Neural cell (in vitro differentiated cells): ENCODE measurements around the gene SAMD1. TPM values are rescaled to one million over a fixed set of nuclear protein-coding genes. Genes with fewer than 3 reads are reported as not detected.

Source experiments
- H2AFZ ChIP-seq: fragments of 200-600, 300-800 bp; sonication (generic), shearing (Covaris generic); 2 replicates; pipeline ENCODE4 v1.6.0; 2014; ENCODE audit warnings: low read depth, mild to moderate bottlenecking, antibody characterized with exemption, low read length, moderate library complexity
- H3F3A ChIP-seq: fragments of 200-600 bp; shearing (Covaris generic); 2 replicates; pipeline ENCODE4 v1.6.1; 2016; ENCODE audit warnings: mild to moderate bottlenecking, moderate library complexity, mixed read lengths, antibody characterized with exemption, low read length; ENCODE audit not compliant: insufficient read depth, poor library complexity, severe bottlenecking
- H3K27ac ChIP-seq: fragments of 200-600, 300-800 bp; sonication (generic), shearing (Covaris generic); 2 replicates; pipeline ENCODE4 v1.5.1; 2014; ENCODE audit warnings: mild to moderate bottlenecking, low read length, moderate library complexity
- H3K27me3 ChIP-seq: fragments of 300-800, 200-600 bp; sonication (generic), shearing (Covaris generic); 2 replicates; pipeline ENCODE4 v1.6.0; 2014; ENCODE audit warnings: mild to moderate bottlenecking, low read depth, low read length, moderate library complexity; ENCODE audit not compliant: insufficient read depth
- H3K36me3 ChIP-seq: fragments of 300-800, 200-600 bp; sonication (generic), shearing (Covaris generic); 2 replicates; pipeline ENCODE4 v1.5.1; 2014; ENCODE audit warnings: mild to moderate bottlenecking, antibody characterized with exemption, low read length, moderate library complexity; ENCODE audit not compliant: insufficient read depth
- H3K4me2 ChIP-seq: fragments of 300-800, 200-600 bp; sonication (generic), shearing (Covaris generic); 2 replicates; pipeline ENCODE4 v1.6.0; 2014; ENCODE audit warnings: mild to moderate bottlenecking, low read length
- H3K4me3 ChIP-seq: fragments of 300-800, 200-600 bp; sonication (generic), shearing (Covaris generic); 2 replicates; pipeline ENCODE4 v1.5.1; 2014; ENCODE audit warnings: mild to moderate bottlenecking, low read length, moderate library complexity
- H3K79me2 ChIP-seq: fragments of 200-600 bp; shearing (Covaris generic); replicated peaks from 2 replicates; pipeline ENCODE4 v1.6.0; 2014; ENCODE audit warnings: mild to moderate bottlenecking, low read length, moderate library complexity; ENCODE audit not compliant: insufficient read depth
- H3K9ac ChIP-seq: fragments of 300-800, 200-600 bp; sonication (generic), shearing (Covaris generic); 2 replicates; pipeline ENCODE4 v1.6.1; 2016; ENCODE audit warnings: mild to moderate bottlenecking, low read length, mixed read lengths
- H3K9me2 ChIP-seq: fragments of 200-600 bp; shearing (Covaris generic); 2 replicates; pipeline ENCODE4 v1.6.1; 2016; ENCODE audit warnings: mild to moderate bottlenecking, low read length, mixed read lengths; ENCODE audit not compliant: insufficient read depth
- H3K9me3 ChIP-seq: fragments of 200-600, 300-800 bp; sonication (generic), shearing (Covaris generic); 2 replicates; pipeline ENCODE4 v1.6.1; 2016; ENCODE audit warnings: mild to moderate bottlenecking, mixed run types, low read length, moderate library complexity, mixed read lengths
- H4K20me1 ChIP-seq: fragments of 200-600 bp; shearing (Covaris generic); 2 replicates; pipeline ENCODE4 v1.6.1; 2016; ENCODE audit warnings: mild to moderate bottlenecking, mixed run types; ENCODE audit not compliant: insufficient read depth
- EP300 ChIP-seq: fragments of 450-650 bp; conservative IDR thresholded peaks from 2 replicates; pipeline ENCODE4 v1.6.1; 2014; ENCODE audit warnings: antibody characterized with exemption, mild to moderate bottlenecking, moderate library complexity; ENCODE audit not compliant: poor library complexity, severe bottlenecking
- EZH2 ChIP-seq: fragments of 200-600, 300-800 bp; shearing (Covaris generic), sonication (generic); IDR thresholded peaks from 2 replicates; pipeline ENCODE4 v1.6.1; 2014; ENCODE audit warnings: antibody characterized with exemption, low read length, borderline replicate concordance, mild to moderate bottlenecking; ENCODE audit not compliant: insufficient read depth, poor library complexity, severe bottlenecking
- MXI1 ChIP-seq: fragments of 450-650 bp; conservative IDR thresholded peaks from 2 replicates; pipeline ENCODE4 v1.6.1; 2014; ENCODE audit warnings: antibody characterized with exemption, mild to moderate bottlenecking; ENCODE audit not compliant: poor library complexity, severe bottlenecking
- POLR2AphosphoS5 ChIP-seq: IDR thresholded peaks from 2 replicates; pipeline ENCODE4 v1.6.1; 2012
- RAD21 ChIP-seq: fragments of 450-650 bp; conservative IDR thresholded peaks from 2 replicates; pipeline ENCODE4 v1.6.1; 2014; ENCODE audit warnings: antibody characterized with exemption, mild to moderate bottlenecking, moderate library complexity
- SMC3 ChIP-seq: fragments of 450-650 bp; conservative IDR thresholded peaks from 2 replicates; pipeline ENCODE4 v1.6.1; 2014; ENCODE audit warnings: antibody characterized with exemption, mild to moderate bottlenecking, moderate library complexity; ENCODE audit not compliant: poor library complexity
- TAF1 ChIP-seq: IDR thresholded peaks from 2 replicates; pipeline ENCODE4 v1.6.1; 2012; ENCODE audit warnings: low read depth
- polyA plus RNA-seq: library from polyadenylated mRNA; depleted of rRNA; stranded (reverse); fragments of >200 nt; gene quantifications from 2 replicates; pipeline ENCODE4 v1.2.3, GENCODE V29; 2014
- TF ChIP-seq, protein P1 (sequence below): fragments of 450-650 bp; IDR thresholded peaks from 2 replicates; pipeline ENCODE4 v1.5.1; 2014; ENCODE audit warnings: antibody characterized with exemption, mild to moderate bottlenecking, moderate library complexity; ENCODE audit not compliant: poor library complexity, severe bottlenecking
- TF ChIP-seq, protein P2 (sequence below): IDR thresholded peaks from 2 replicates; pipeline ENCODE4 v1.6.1; 2012; ENCODE audit warnings: borderline replicate concordance

SAMD1 gene
- polyA plus RNA-seq, 1 donor from 2014 or later = 38.1 TPM

DNA sequence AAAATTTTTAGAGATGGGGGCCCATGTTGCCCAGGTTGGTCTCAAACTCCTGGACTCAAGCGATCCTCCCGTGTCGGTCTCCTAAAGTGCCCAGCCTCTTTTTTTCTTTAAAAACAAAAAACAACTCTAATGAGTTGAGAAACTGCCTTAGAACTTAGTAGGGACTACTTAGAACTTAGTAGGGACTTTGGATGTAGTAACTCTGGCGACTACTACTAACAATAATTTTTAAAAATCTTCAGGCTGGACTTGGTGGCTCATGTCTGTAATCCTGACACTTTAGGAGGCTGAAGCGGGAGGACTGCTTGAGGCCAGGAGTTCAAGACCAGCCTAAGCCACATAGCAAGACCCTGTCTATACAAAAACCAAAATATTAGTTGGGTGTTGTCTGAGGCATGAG, 4.5 kb downstream of the SAMD1 start:
- Histone ChIP-seq H3K27me3 (no peaks in the 10 kb centered on the region), H3K36me3 (no peaks in the 10 kb centered on the region), H3K27ac (no peak overlapping the region), H3K4me2 (no peak overlapping the region), H3K79me2 (no peaks in the 10 kb centered on the region), H3K4me3 (no peak overlapping the region), H3F3A (no peaks in the 10 kb centered on the region), H3K9me3 (no peaks in the 10 kb centered on the region), H3K9ac (no peak overlapping the region), H3K9me2 (no peaks in the 10 kb centered on the region), H4K20me1 (peaks cover 8% of the 10 kb centered on the region), H2AFZ (no peak overlapping the region)
- TF ChIP-seq MXI1 (no peak), RAD21 (no peak), EP300 (no peak), SMC3 (no peak), TAF1 (no peak), POLR2AphosphoS5 (no peak), EZH2 (no peak)
- TF ChIP-seq, protein P1, sequence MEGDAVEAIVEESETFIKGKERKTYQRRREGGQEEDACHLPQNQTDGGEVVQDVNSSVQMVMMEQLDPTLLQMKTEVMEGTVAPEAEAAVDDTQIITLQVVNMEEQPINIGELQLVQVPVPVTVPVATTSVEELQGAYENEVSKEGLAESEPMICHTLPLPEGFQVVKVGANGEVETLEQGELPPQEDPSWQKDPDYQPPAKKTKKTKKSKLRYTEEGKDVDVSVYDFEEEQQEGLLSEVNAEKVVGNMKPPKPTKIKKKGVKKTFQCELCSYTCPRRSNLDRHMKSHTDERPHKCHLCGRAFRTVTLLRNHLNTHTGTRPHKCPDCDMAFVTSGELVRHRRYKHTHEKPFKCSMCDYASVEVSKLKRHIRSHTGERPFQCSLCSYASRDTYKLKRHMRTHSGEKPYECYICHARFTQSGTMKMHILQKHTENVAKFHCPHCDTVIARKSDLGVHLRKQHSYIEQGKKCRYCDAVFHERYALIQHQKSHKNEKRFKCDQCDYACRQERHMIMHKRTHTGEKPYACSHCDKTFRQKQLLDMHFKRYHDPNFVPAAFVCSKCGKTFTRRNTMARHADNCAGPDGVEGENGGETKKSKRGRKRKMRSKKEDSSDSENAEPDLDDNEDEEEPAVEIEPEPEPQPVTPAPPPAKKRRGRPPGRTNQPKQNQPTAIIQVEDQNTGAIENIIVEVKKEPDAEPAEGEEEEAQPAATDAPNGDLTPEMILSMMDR = no peak
- TF ChIP-seq, protein P2, sequence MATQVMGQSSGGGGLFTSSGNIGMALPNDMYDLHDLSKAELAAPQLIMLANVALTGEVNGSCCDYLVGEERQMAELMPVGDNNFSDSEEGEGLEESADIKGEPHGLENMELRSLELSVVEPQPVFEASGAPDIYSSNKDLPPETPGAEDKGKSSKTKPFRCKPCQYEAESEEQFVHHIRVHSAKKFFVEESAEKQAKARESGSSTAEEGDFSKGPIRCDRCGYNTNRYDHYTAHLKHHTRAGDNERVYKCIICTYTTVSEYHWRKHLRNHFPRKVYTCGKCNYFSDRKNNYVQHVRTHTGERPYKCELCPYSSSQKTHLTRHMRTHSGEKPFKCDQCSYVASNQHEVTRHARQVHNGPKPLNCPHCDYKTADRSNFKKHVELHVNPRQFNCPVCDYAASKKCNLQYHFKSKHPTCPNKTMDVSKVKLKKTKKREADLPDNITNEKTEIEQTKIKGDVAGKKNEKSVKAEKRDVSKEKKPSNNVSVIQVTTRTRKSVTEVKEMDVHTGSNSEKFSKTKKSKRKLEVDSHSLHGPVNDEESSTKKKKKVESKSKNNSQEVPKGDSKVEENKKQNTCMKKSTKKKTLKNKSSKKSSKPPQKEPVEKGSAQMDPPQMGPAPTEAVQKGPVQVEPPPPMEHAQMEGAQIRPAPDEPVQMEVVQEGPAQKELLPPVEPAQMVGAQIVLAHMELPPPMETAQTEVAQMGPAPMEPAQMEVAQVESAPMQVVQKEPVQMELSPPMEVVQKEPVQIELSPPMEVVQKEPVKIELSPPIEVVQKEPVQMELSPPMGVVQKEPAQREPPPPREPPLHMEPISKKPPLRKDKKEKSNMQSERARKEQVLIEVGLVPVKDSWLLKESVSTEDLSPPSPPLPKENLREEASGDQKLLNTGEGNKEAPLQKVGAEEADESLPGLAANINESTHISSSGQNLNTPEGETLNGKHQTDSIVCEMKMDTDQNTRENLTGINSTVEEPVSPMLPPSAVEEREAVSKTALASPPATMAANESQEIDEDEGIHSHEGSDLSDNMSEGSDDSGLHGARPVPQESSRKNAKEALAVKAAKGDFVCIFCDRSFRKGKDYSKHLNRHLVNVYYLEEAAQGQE = no peak

DNA sequence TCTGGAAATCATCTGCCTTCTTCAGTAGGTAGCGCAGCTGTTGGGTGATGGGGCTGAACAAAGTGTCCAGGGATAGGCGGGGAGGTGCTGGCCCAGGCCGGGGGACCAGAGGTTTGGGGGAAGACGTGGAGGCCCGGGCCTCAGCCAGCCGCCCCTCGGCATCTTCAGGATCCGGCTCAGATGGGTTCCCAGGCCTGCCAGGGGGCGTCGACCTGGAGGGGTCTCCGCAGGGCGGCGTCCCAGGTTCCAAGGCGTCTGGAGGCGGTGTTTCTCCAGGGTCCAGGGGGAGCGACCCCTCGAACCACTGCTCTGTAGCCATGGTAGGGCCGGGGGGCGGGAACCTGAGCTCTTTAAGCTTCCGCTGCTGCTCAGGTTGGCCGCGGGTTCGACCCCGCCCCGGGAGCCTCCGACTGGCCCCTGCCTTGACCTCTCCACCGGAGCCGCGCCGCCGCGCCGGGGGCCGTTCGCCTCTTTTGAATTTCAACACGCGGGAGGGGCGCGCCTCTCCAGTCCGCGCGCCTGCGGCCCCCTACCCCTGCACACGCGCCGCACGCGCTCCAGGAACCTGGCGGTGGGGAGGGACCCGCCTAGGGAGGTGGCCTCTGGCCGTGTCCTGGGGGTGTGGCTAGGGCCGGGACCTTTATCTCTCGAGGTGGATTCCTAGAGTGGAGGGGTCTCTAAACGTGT, 5.1 kb downstream of the SAMD1 start, which contains the start of gene C19orf67:
TSS of gene C19orf67 (minus strand) at position 475 of the 687 bp plus-strand sequence. CDS start at position 319, 156 bp downstream.
- Histone ChIP-seq H3K27me3 (no peaks in the 10 kb centered on the region), H3K4me2 (no peak within 1 kb of the TSS), H3K9ac (no peak within 1 kb of the TSS), H3K27ac (no peak within 1 kb of the TSS), H4K20me1 (peaks cover 8% of the 10 kb centered on the region), H3F3A (no peaks in the 10 kb centered on the region), H3K9me2 (no peaks in the 10 kb centered on the region), H3K4me3 (no peak within 1 kb of the TSS), H3K9me3 (no peaks in the 10 kb centered on the region), H3K79me2 (no peaks in the 10 kb centered on the region), H2AFZ (no peak within 1 kb of the TSS), H3K36me3 (no peaks in the 10 kb centered on the region)
- TF ChIP-seq EP300 (no peak), EZH2 (no peak), POLR2AphosphoS5 (no peak), TAF1 (no peak), SMC3 (no peak), RAD21 (no peak)
- TF ChIP-seq, protein P1 = no peak
- TF ChIP-seq, protein P2 = no peak
